Left kidney (tissue), 2 donors: ENCODE results near the gene GZMM. TPM values are rescaled to one million over a fixed set of nuclear protein-coding genes. Genes with fewer than 3 reads are reported as not detected.

Experiments
- DNase-seq: peaks from one replicate; pipeline ENCODE4 v3.0.0-alpha.2; 2013
- polyA plus RNA-seq: library from polyadenylated mRNA; unstranded; fragments of 120-200 nt; gene quantifications from one replicate; pipeline ENCODE4 v1.2.1, GENCODE V29; 2013; ENCODE audit not compliant: insufficient read length

Gene GZMM
- polyA plus RNA-seq, 1 donor: 0.15 TPM

- no peak for DNase-seq
These were observed 23.0 kb downstream of the GZMM start for GRCh38 chr19:566844-567243.

GRCh38 chr19:567296-567900, 23.5 kb downstream of the GZMM start:
- DNase-seq: no peak

- no peak for DNase-seq
These were observed 26.4 kb downstream of the GZMM start for GRCh38 chr19:570251-570686.

- no peak for DNase-seq
These were observed 27.2 kb downstream of the GZMM start for GRCh38 chr19:570937-571565.

GRCh38 chr19:571566-571974, 27.7 kb downstream of the GZMM start:
- no peak for DNase-seq

GRCh38 chr19:572140-572742, 28.4 kb downstream of the GZMM start, which contains the start of gene BSG:
Gene BSG, plus strand, starts transcription at chr19:572596. Its CDS starts 39 bp downstream, at chr19:572635.
- DNase-seq: peak; percentile 97

GRCh38 chr19:572743-573518, 29.1 kb downstream of the GZMM start:
- DNase-seq: no peak

GRCh38 chr19:573519-573825, 29.6 kb downstream of the GZMM start:
- no peak for DNase-seq

- DNase-seq: no peak
These were observed 31.0 kb downstream of the GZMM start for GRCh38 chr19:574658-575526.

- DNase-seq: no peak
These were observed 32.0 kb downstream of the GZMM start for GRCh38 chr19:575527-576506.

GRCh38 chr19:576768-577438, 33.0 kb downstream of the GZMM start:
- no peak for DNase-seq

GRCh38 chr19:577439-578392, 33.9 kb downstream of the GZMM start:
- no peak for DNase-seq

GRCh38 chr19:579111-579841, 35.4 kb downstream of the GZMM start:
- no peak for DNase-seq

- no peak for DNase-seq
These were observed 35.9 kb downstream of the GZMM start for GRCh38 chr19:579842-580155.

- no peak for DNase-seq
These were observed 36.5 kb downstream of the GZMM start for GRCh38 chr19:580274-580835.

- no peak for DNase-seq
These were observed 37.7 kb downstream of the GZMM start for GRCh38 chr19:581399-582111.

- no peak for DNase-seq
These were observed 38.8 kb downstream of the GZMM start for GRCh38 chr19:582497-583197.
